ENCODE results near the gene DCAF8L2.

The DCAF8L2 gene

GRCh38 chrX:27671234-27671633 lies 81.1 kb downstream of the DCAF8L2 start:
- Histone ChIP-seq H4K20me1 (ENCODE audit: insufficient read depth, low read length) (no peaks in the 10 kb centered on the region), H3K79me2 (ENCODE audit: insufficient read depth, low read length) (no peaks in the 10 kb centered on the region), H3K9ac (ENCODE audit: low read length) (no peak overlapping the region), H3K4me3 (ENCODE audit: low read depth, low read length, poor library complexity, severe bottlenecking) (no peak overlapping the region), H3F3A (ENCODE audit: insufficient read depth, low read length) (no peaks in the 10 kb centered on the region), H3K9me3 (ENCODE audit: low read length) (no peaks in the 10 kb centered on the region), H3K4me2 (ENCODE audit: low read length) (no peak overlapping the region), H3K27ac (ENCODE audit: low read depth, low read length, poor library complexity, severe bottlenecking) (no peak overlapping the region), H3K27me3 (ENCODE audit: insufficient read depth, low read length) (no peaks in the 10 kb centered on the region), H2AFZ (ENCODE audit: low read length) (no peak overlapping the region), H3K9me2 (ENCODE audit: low read depth, low read length) (no peaks in the 10 kb centered on the region), H3K36me3 (ENCODE audit: insufficient read depth, low read length) (no peaks in the 10 kb centered on the region), H3K4me1 (ENCODE audit: insufficient read depth, low read length, severe bottlenecking) (no peaks in the 10 kb centered on the region)
- TF ChIP-seq EZH2 (IDR thresholded peaks at IDR 0.05; ENCODE audit: borderline replicate concordance, low read length) (no peak), CTCF (IDR thresholded peaks at IDR 0.05; ENCODE audit: low read length) (no peak)

DNA sequence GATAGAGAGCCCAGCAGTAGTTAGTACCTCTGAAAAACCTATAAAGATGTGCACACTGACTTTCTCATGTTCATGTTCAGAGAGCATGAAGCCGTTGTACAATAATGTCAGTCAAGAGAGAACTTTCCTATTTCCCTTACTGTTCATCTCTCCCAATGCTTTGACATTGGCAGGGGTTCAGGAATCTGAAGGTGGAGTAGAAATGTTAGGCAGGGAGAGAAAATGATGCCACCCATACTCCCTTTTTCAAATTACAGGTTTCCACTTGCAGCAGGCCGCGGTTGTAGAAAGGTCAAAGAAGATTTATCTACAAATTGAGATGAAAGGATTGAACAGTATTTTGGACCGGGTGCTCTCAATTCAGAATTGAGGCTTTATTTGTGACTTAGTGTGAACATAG lies 84.3 kb downstream of the DCAF8L2 start:
- Histone ChIP-seq H3K9me2 (ENCODE audit: low read depth, low read length) (no peaks in the 10 kb centered on the region), H4K20me1 (ENCODE audit: insufficient read depth, low read length) (no peaks in the 10 kb centered on the region), H3K9me3 (ENCODE audit: low read length) (no peaks in the 10 kb centered on the region), H3K36me3 (ENCODE audit: insufficient read depth, low read length) (no peaks in the 10 kb centered on the region), H3K9ac (ENCODE audit: low read length) (no peak overlapping the region), H3K27me3 (ENCODE audit: insufficient read depth, low read length) (no peaks in the 10 kb centered on the region), H3K4me2 (ENCODE audit: low read length) (no peak overlapping the region), H3K4me1 (ENCODE audit: insufficient read depth, low read length, severe bottlenecking) (no peaks in the 10 kb centered on the region), H3F3A (ENCODE audit: insufficient read depth, low read length) (no peaks in the 10 kb centered on the region), H3K27ac (ENCODE audit: low read depth, low read length, poor library complexity, severe bottlenecking) (no peak overlapping the region), H2AFZ (ENCODE audit: low read length) (no peak overlapping the region), H3K4me3 (ENCODE audit: low read depth, low read length, poor library complexity, severe bottlenecking) (no peak overlapping the region), H3K79me2 (ENCODE audit: insufficient read depth, low read length) (no peaks in the 10 kb centered on the region)
- TF ChIP-seq CTCF (IDR thresholded peaks at IDR 0.05; ENCODE audit: low read length) (no peak), EZH2 (IDR thresholded peaks at IDR 0.05; ENCODE audit: borderline replicate concordance, low read length) (no peak)

GRCh38 chrX:27675493-27675892 lies 85.3 kb downstream of the DCAF8L2 start:
- Histone ChIP-seq H3K27ac (ENCODE audit: low read depth, low read length, poor library complexity, severe bottlenecking) (no peak overlapping the region), H3K4me2 (ENCODE audit: low read length) (no peak overlapping the region), H3F3A (ENCODE audit: insufficient read depth, low read length) (no peaks in the 10 kb centered on the region), H3K9ac (ENCODE audit: low read length) (no peak overlapping the region), H3K27me3 (ENCODE audit: insufficient read depth, low read length) (no peaks in the 10 kb centered on the region), H3K4me3 (ENCODE audit: low read depth, low read length, poor library complexity, severe bottlenecking) (no peak overlapping the region), H3K9me3 (ENCODE audit: low read length) (no peaks in the 10 kb centered on the region), H4K20me1 (ENCODE audit: insufficient read depth, low read length) (no peaks in the 10 kb centered on the region), H2AFZ (ENCODE audit: low read length) (no peak overlapping the region), H3K79me2 (ENCODE audit: insufficient read depth, low read length) (no peaks in the 10 kb centered on the region), H3K9me2 (ENCODE audit: low read depth, low read length) (no peaks in the 10 kb centered on the region), H3K36me3 (ENCODE audit: insufficient read depth, low read length) (no peaks in the 10 kb centered on the region), H3K4me1 (ENCODE audit: insufficient read depth, low read length, severe bottlenecking) (no peaks in the 10 kb centered on the region)
- TF ChIP-seq EZH2 (IDR thresholded peaks at IDR 0.05; ENCODE audit: borderline replicate concordance, low read length) (no peak), CTCF (IDR thresholded peaks at IDR 0.05; ENCODE audit: low read length) (no peak)

Data from OCI-LY1 (cell line).